ENCODE measurements around the gene C19orf38. TPM values are rescaled to one million over a fixed set of nuclear protein-coding genes. Genes with fewer than 3 reads are reported as not detected.
"Not testable (repeated sequence)": the region's sequence is repeated elsewhere in the genome, so short reads cannot be mapped to it uniquely, and the experiment has no call there.

Gene C19orf38
- total RNA-seq, 1 experiment from 2014 or later = 0.07 TPM

GRCh38 chr19:10836479-10837330, 11.5 kb upstream of the C19orf38 start:
- no peaks in the 10 kb centered on the region for H3K79me2 ChIP-seq (ENCODE audit: low read length)
- ChIA-PET POLR2A (ENCODE audit: unreplicated experiment) (interaction anchor here (0.5 to 1.2 kb wide), 4 partner anchors 37 to 327 kb away, joined by 3 to 4 read pairs (median 4); no protein-coding TSS in a partner anchor), CTCF (interaction anchor here (1.0 to 1.6 kb wide), 4 partner anchors 28 to 119 kb away, joined by 9 to 25 read pairs (median 17); partner anchors contain the start of genes CARM1 and DNM2)
- ATAC-seq (no peak; the same call in 1 of the 2 replicates), DNase-seq (no peak)
- H2AFZ ChIP-seq (ENCODE audit: low read length) = peak overlapping the region; percentile 92
- H3K27me3 ChIP-seq (ENCODE audit: low read length) = no peaks in the 10 kb centered on the region
- peak overlapping the region; percentile 81 for H3K27ac ChIP-seq (ENCODE audit: low read length)
- H3F3A ChIP-seq (ENCODE audit: low read length, unreplicated experiment) = peaks cover 4% of the 10 kb centered on the region
- no peaks in the 10 kb centered on the region for H3K9me3 ChIP-seq (ENCODE audit: low read length)
- TF ChIP-seq EZH2 (IDR thresholded peaks at IDR 0.05; ENCODE audit: low read length, unreplicated experiment) (no peak), EZH2phosphoT487 (IDR thresholded peaks at IDR 0.05; ENCODE audit: borderline replicate concordance, low read length) (no peak), CTCF (conservative IDR thresholded peaks at IDR 0.05; ENCODE audit: low read depth, low read length) (no peak)
- H3K9ac ChIP-seq (ENCODE audit: low read length) = peak overlapping the region; percentile 89
- peaks cover 16% of the 10 kb centered on the region for H3K4me1 ChIP-seq (ENCODE audit: insufficient read depth, low read length)
- H3K4me3 ChIP-seq (ENCODE audit: low read length) = peak overlapping the region; percentile 69
- intact Hi-C loops (cut with micrococcal nuclease) = loop anchor here (1.0 to 2.0 kb wide), 3 partner anchors 28 to 184 kb away; partner anchors contain the start of gene CARM1
- no peaks in the 10 kb centered on the region for H4K20me1 ChIP-seq (ENCODE audit: low read length)
- no peaks in the 10 kb centered on the region for H3K9me2 ChIP-seq (replicated peaks; ENCODE audit: low read length)
- H3K4me2 ChIP-seq (ENCODE audit: low read length) = peak overlapping the region; percentile 84
- H3K36me3 ChIP-seq (ENCODE audit: low read depth, low read length) = peaks cover 13% of the 10 kb centered on the region; the same call in 1 of the 2 replicates
- BruUV-seq (replicated peaks) = TSS peak; percentile 61

DNA sequence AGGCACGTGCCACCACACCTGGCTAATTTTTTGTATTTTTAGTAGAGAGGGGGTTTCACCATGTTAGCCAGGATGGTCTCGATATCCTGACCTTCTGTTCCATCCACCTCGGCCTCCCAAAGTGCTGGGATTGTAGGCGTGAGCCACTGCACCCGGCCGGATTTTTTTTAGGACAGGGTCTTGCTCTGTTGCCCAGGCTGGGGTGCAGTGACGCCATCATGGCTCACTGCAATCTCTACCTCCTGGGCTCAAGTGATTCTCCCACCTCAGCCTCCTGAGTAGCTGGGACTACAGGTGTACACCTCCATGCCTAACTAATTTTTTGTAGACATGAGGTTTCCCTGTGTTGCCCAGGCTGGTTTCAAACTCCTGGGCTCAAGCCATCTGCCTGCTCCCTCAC, 10.6 kb upstream of the C19orf38 start:
- intact Hi-C loops (cut with micrococcal nuclease) = loop anchor here (2.0 kb wide), 1 partner anchor 185 kb away; no protein-coding TSS in a partner anchor
- DNase-seq; H3K36me3 ChIP-seq (ENCODE audit: low read depth, low read length); POLR2A ChIA-PET (ENCODE audit: unreplicated experiment); H3F3A ChIP-seq (ENCODE audit: low read length, unreplicated experiment); ATAC-seq; H3K4me3 ChIP-seq (ENCODE audit: low read length); H3K9ac ChIP-seq (ENCODE audit: low read length); CTCF ChIA-PET; H3K79me2 ChIP-seq (ENCODE audit: low read length); BruUV-seq (replicated peaks); H3K27ac ChIP-seq (ENCODE audit: low read length); H3K4me2 ChIP-seq (ENCODE audit: low read length); H2AFZ ChIP-seq (ENCODE audit: low read length); H3K9me3 ChIP-seq (ENCODE audit: low read length); H3K9me2 ChIP-seq (replicated peaks; ENCODE audit: low read length); H4K20me1 ChIP-seq (ENCODE audit: low read length); H3K27me3 ChIP-seq (ENCODE audit: low read length): not testable (repeated sequence)
- peaks cover 16% of the 10 kb centered on the region for H3K4me1 ChIP-seq (ENCODE audit: insufficient read depth, low read length)

- ChIA-PET POLR2A (ENCODE audit: unreplicated experiment) (no interaction called here), CTCF (no interaction called here)
- H3K79me2 ChIP-seq (ENCODE audit: low read length) = no peaks in the 10 kb centered on the region
- ATAC-seq (no peak), DNase-seq (no peak)
- peaks cover under 1% of the 10 kb centered on the region; the same call in 1 of the 2 replicates for H3K36me3 ChIP-seq (ENCODE audit: low read depth, low read length)
- H3K9me2 ChIP-seq (replicated peaks; ENCODE audit: low read length) = no peaks in the 10 kb centered on the region
- H3K9ac ChIP-seq (ENCODE audit: low read length) = no peak overlapping the region
- no peak overlapping the region for H3K27ac ChIP-seq (ENCODE audit: low read length)
- H3K4me3 ChIP-seq (ENCODE audit: low read length) = no peak overlapping the region
- H3K4me1 ChIP-seq (ENCODE audit: insufficient read depth, low read length) = peaks cover 16% of the 10 kb centered on the region
- TF ChIP-seq EZH2 (IDR thresholded peaks at IDR 0.05; ENCODE audit: low read length, unreplicated experiment) = no peak
- no peak for TF ChIP-seq CTCF (conservative IDR thresholded peaks at IDR 0.05; ENCODE audit: low read depth, low read length)
- TF ChIP-seq EZH2phosphoT487 (IDR thresholded peaks at IDR 0.05; ENCODE audit: borderline replicate concordance, low read length) = no peak
- no TSS peak for BruUV-seq (replicated peaks)
- H3K27me3 ChIP-seq (ENCODE audit: low read length) = no peaks in the 10 kb centered on the region
- peaks cover 4% of the 10 kb centered on the region for H3F3A ChIP-seq (ENCODE audit: low read length, unreplicated experiment)
- no peak overlapping the region for H3K4me2 ChIP-seq (ENCODE audit: low read length)
- H3K9me3 ChIP-seq (ENCODE audit: low read length) = no peaks in the 10 kb centered on the region
- no peaks in the 10 kb centered on the region for H4K20me1 ChIP-seq (ENCODE audit: low read length)
- no peak overlapping the region for H2AFZ ChIP-seq (ENCODE audit: low read length)
- intact Hi-C loops (cut with micrococcal nuclease) = no loop called here
These were observed 9.8 kb upstream of the C19orf38 start for GRCh38 chr19:10838377-10838776.
